Keratinocyte (primary cell): ENCODE data around the gene CCDC186. TPM values are rescaled to one million over a fixed set of nuclear protein-coding genes. Genes with fewer than 3 reads are reported as not detected.

ENCODE experiments used
- DNase-seq: peaks from one replicate; pipeline ENCODE4 v3.0.0-alpha.2; 2011; ENCODE audit warnings: low read depth, missing footprints, low spot score
- FAIRE-seq: peaks from 2 replicates; lab custom pipeline; 2011; peaks lifted over from hg19 to GRCh38; lab: Jason Lieb, UNC
- H2AFZ ChIP-seq: 2 replicates; pipeline ENCODE4 v1.6.0; 2012; ENCODE audit warnings: low read length, control low read depth, inconsistent platforms; ENCODE audit not compliant: control insufficient read depth
- H3K27ac ChIP-seq: 2 replicates; pipeline ENCODE4 v1.5.1; 2011; ENCODE audit warnings: low read length; ENCODE audit not compliant: control insufficient read depth, insufficient read depth
- H3K27me3 ChIP-seq: 3 replicates; pipeline ENCODE4 v1.6.0; 2011; ENCODE audit warnings: low read length; ENCODE audit not compliant: control insufficient read depth, insufficient read depth; ENCODE audit errors: extremely low read depth
- H3K36me3 ChIP-seq, 2 experiments: 2 replicates in 1 of 2; 3 replicates in 1 of 2; pipeline ENCODE4 v1.5.1; 2011; ENCODE audit warnings: low read length in 2 of 2, mild to moderate bottlenecking in 1 of 2; ENCODE audit not compliant: control insufficient read depth in 2 of 2, insufficient read depth in 2 of 2; ENCODE audit errors: extremely low read depth in 1 of 2
- H3K4me1 ChIP-seq: 3 replicates; pipeline ENCODE4 v1.5.1; 2011; ENCODE audit warnings: low read length; ENCODE audit not compliant: control insufficient read depth, insufficient read depth; ENCODE audit errors: extremely low read depth
- H3K4me2 ChIP-seq: 3 replicates; pipeline ENCODE4 v1.6.0; 2011; ENCODE audit warnings: low read depth, low read length; ENCODE audit not compliant: control insufficient read depth, insufficient read depth; ENCODE audit errors: extremely low read depth
- H3K4me3 ChIP-seq, 3 experiments: fragments of 200-600 bp in 1 of 3; sonication (generic) in 1 of 3; 2 replicates in 2 of 3; 3 replicates in 1 of 3; pipeline ENCODE4 v1.5.1; 2011 to 2016; ENCODE audit warnings: low read length in 3 of 3, mild to moderate bottlenecking in 3 of 3, control low read depth in 2 of 3, inconsistent platforms in 1 of 3, low read depth in 1 of 3, mixed read lengths in 1 of 3, mixed run types in 1 of 3, moderate library complexity in 1 of 3; ENCODE audit not compliant: control insufficient read depth in 2 of 3, insufficient read depth in 2 of 3; ENCODE audit errors: extremely low read depth in 1 of 3
- H3K79me2 ChIP-seq: 2 replicates; pipeline ENCODE4 v1.6.0; 2012; ENCODE audit warnings: low read length; ENCODE audit not compliant: control insufficient read depth, insufficient read depth
- H3K9ac ChIP-seq: 3 replicates; pipeline ENCODE4 v1.6.0; 2011; ENCODE audit warnings: low read length; ENCODE audit not compliant: control insufficient read depth, insufficient read depth; ENCODE audit errors: extremely low read depth
- H3K9me1 ChIP-seq: 3 replicates; pipeline ENCODE4 v1.6.0; 2011; ENCODE audit warnings: low read length; ENCODE audit not compliant: control insufficient read depth, insufficient read depth; ENCODE audit errors: extremely low read depth
- H3K9me3 ChIP-seq: 2 replicates; pipeline ENCODE4 v1.5.1; 2012; ENCODE audit warnings: low read depth, low read length; ENCODE audit not compliant: control insufficient read depth
- H4K20me1 ChIP-seq: 3 replicates; pipeline ENCODE4 v1.6.0; 2011; ENCODE audit warnings: low read length; ENCODE audit not compliant: control insufficient read depth, insufficient read depth; ENCODE audit errors: extremely low read depth
- EZH2 ChIP-seq: IDR thresholded peaks from one replicate; pipeline ENCODE4 v1.6.1; 2012; ENCODE audit warnings: inconsistent platforms, mild to moderate bottlenecking, low read length, moderate library complexity
- dilution Hi-C: fragments of 300-500 bp; cut with MboI; formaldehyde crosslinking; loops from one replicate; pipeline ENCODE4 v1.7.0; 2020; ENCODE audit warnings: low sequenced_read_pairs; ENCODE audit not compliant: extremely low pct_ligation_motif_present
- polyA plus RNA-seq, 5 experiments: library from polyadenylated mRNA; depleted of rRNA in 3 of 5; stranded (reverse) in 3 of 5; stranded (forward) in 1 of 5; unstranded in 1 of 5; fragments of >200 nt; gene quantifications; 1 replicate in 1 of 5; 2 replicates in 3 of 5; 3 replicates in 1 of 5; pipeline versions ENCODE4 v1.2.1 to v1.2.3, GENCODE V29; 2011 to 2012; ENCODE audit warnings: missing spikeins in 2 of 5, low read depth in 1 of 5, low replicate concordance in 1 of 5
- TF ChIP-seq, protein P1 (sequence below), 3 experiments: IDR thresholded peaks in 1 of 3; conservative IDR thresholded peaks in 1 of 3; optimal IDR thresholded peaks in 1 of 3; 2 replicates in 2 of 3; 3 replicates in 1 of 3; pipeline versions ENCODE3 to v1.5.1; 2011; ENCODE audit warnings: low read length in 3 of 3, mild to moderate bottlenecking in 3 of 3, moderate library complexity in 2 of 3, control low read depth in 1 of 3, inconsistent platforms in 1 of 3; ENCODE audit not compliant: insufficient read depth in 2 of 3; ENCODE audit errors: extremely low read depth in 1 of 3

CCDC186 gene
- polyA plus RNA-seq, 1 donor (not counting 4 experiments of a cell fraction or from before 2014, with no cell fraction given): 13.0 TPM

DNA sequence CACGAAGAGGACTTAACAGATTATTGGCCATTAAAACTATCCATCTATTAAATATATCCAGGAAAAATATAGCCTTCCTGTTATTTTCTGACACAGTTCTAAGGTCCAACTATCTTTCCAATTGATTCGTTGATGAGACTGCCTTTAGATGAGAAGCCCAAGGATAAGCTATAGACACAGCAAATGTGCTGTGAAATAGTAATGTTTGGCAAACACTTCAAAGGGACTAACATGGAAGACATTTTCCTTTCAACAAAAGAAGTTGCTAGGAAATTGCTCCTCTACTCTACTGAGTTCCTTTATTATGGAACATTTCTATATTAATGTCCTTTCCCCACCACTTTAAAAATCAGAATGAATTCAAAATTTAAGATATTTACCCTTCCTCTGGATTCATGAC, 38.5 kb downstream of the CCDC186 start:
- no peaks in the 10 kb centered on the region for H3K9me3 ChIP-seq
- DNase-seq (no peak), FAIRE-seq (no peak)
- no peaks in the 10 kb centered on the region for H4K20me1 ChIP-seq
- no peak overlapping the region for H3K9ac ChIP-seq
- peaks cover 9 to 10% of the 10 kb centered on the region in 2 experiments for H3K36me3 ChIP-seq
- no peaks in the 10 kb centered on the region for H3K9me1 ChIP-seq
- H3K79me2 ChIP-seq: no peaks in the 10 kb centered on the region
- TF ChIP-seq, protein P1, sequence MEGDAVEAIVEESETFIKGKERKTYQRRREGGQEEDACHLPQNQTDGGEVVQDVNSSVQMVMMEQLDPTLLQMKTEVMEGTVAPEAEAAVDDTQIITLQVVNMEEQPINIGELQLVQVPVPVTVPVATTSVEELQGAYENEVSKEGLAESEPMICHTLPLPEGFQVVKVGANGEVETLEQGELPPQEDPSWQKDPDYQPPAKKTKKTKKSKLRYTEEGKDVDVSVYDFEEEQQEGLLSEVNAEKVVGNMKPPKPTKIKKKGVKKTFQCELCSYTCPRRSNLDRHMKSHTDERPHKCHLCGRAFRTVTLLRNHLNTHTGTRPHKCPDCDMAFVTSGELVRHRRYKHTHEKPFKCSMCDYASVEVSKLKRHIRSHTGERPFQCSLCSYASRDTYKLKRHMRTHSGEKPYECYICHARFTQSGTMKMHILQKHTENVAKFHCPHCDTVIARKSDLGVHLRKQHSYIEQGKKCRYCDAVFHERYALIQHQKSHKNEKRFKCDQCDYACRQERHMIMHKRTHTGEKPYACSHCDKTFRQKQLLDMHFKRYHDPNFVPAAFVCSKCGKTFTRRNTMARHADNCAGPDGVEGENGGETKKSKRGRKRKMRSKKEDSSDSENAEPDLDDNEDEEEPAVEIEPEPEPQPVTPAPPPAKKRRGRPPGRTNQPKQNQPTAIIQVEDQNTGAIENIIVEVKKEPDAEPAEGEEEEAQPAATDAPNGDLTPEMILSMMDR (optimal IDR thresholded peaks at IDR 0.05 in 1 of 3, IDR thresholded peaks at IDR 0.05 in 1 of 3, conservative IDR thresholded peaks at IDR 0.05 in 1 of 3; ENCODE audit: extremely low read depth in 1 of 3, insufficient read depth in 2 of 3, low read length in 3 of 3): no peak
- no peaks in the 10 kb centered on the region for H3K27me3 ChIP-seq
- no peak overlapping the region for H3K4me2 ChIP-seq
- no peak overlapping the region for H3K4me3 ChIP-seq
- H3K27ac ChIP-seq: no peak overlapping the region
- dilution Hi-C loops: no loop called here
- H3K4me1 ChIP-seq: no peaks in the 10 kb centered on the region
- H2AFZ ChIP-seq: no peak overlapping the region

DNA sequence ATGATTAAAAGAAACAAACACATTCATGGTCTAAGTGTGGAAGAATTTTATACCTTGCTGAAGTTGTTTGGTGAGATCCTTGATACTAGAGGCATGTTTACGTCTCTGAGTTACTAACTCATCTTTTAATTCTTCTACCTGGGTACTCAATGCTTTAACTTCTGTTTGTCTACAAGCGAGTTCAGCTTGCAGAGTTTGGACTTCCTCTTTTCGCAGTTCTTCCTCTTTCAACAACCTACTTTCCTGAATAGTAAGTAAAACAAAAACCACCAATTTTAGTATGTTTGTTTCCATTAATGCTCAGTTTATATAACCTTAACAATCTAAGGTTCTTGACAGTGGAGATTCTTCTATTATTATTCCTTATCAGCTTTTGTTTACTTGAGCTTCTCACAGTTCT, 42.9 kb downstream of the CCDC186 start:
- Histone ChIP-seq H3K9ac (no peak overlapping the region), H3K4me3 (no peak overlapping the region), H3K27me3 (no peaks in the 10 kb centered on the region), H4K20me1 (no peaks in the 10 kb centered on the region), H2AFZ (no peak overlapping the region), H3K27ac (no peak overlapping the region), H3K9me3 (no peaks in the 10 kb centered on the region), H3K9me1 (no peaks in the 10 kb centered on the region), H3K4me1 (no peaks in the 10 kb centered on the region), H3K36me3 (peaks cover 6 to 21% of the 10 kb centered on the region in 2 experiments), H3K4me2 (no peak overlapping the region), H3K79me2 (no peaks in the 10 kb centered on the region)
- FAIRE-seq (no peak), DNase-seq (no peak)
- TF ChIP-seq, protein P1 (optimal IDR thresholded peaks at IDR 0.05 in 1 of 3, IDR thresholded peaks at IDR 0.05 in 1 of 3, conservative IDR thresholded peaks at IDR 0.05 in 1 of 3; ENCODE audit: extremely low read depth in 1 of 3, insufficient read depth in 2 of 3, low read length in 3 of 3): no peak
- no peak for TF ChIP-seq EZH2
- dilution Hi-C loops: no loop called here
